ENCODE results near the gene HTRA2.

HTRA2 gene

DNA sequence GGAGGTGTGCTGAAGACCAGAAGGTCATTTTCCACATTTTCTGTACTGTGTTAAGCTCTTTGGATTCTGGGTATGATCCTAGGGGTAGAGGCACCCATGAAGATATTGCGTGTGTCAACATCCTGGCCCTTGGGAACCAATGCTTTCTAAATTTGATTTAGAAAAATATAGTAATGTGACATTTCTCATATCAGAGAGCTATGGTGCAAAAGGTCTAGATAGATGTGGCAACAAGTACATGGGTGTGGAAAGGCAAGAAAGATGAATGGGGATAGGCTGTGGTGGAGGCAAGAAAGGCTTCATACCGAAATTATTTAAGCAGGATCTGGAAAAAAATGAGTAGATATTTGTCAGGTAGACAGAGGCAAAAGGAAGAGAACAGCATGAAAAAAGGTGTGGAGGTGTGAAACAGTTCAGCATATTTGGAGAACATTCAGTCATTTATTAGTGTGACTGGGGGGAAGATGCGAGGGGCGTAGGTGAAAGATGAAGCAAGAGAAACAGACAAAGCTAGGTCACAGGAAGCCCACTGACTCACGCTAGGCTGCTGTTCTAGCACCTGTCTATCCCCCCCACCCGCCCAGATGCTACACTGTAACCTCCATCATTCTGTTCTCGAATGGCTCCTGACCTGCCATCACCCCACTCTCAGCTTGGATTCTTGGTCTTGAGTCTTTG, 36.5 kb downstream of the HTRA2 start:
- FAIRE-seq, result no peak

DNA sequence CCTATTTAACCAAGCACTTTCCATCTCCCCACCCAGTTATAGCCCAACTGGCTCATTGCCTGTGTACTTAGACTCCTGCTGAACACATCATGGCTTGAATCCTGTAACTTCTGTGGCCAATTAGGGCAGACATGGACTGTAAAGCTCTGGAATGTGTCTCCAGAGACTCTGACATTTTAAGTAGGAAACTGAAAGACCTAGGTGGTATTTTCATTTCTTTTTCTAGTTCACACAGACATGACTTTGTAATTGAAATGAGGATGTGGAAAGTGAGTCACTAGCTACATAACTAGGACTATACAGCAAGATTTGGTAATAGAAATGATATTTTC, 37.0 kb downstream of the HTRA2 start:
- no peak for FAIRE-seq

DNA sequence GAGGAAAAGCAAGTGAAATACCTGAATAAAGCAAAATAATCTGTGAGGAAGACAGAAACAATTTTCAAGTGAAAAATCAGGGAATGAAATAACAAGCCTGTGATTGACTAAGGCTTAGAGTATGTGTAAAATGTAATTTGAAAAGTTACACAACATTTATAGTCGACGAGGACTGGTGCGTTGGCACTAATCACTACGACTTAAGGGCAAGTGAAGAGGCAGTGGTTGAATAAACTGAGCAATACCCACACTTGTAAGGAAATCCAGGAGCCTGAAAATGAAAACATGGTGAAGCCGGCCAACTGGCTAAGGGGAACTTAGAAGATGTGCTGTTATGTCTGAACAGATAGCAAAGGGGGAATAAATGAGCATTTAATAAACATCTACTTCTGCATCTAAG, 38.1 kb downstream of the HTRA2 start:
- no peak for FAIRE-seq

DNA sequence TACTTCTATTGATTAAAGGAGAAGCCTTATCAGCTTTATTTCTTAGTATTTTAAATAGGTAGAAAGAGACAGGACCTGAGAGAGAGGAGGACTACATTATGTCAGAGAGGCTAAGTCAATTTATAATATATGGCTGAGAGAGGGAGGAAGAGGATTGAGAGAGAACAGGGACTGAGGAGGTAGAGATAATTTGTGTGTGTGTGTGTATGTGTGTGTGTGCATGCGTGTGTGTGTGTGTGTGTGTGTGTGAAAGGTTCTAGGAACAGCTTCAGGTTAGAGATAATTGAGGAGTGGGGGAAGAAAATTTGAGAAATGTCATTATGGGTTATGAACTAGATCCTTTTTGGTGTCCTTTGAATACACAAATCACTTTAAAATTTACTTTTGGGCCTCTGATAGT, 40.0 kb downstream of the HTRA2 start:
- FAIRE-seq, result no peak

DNA sequence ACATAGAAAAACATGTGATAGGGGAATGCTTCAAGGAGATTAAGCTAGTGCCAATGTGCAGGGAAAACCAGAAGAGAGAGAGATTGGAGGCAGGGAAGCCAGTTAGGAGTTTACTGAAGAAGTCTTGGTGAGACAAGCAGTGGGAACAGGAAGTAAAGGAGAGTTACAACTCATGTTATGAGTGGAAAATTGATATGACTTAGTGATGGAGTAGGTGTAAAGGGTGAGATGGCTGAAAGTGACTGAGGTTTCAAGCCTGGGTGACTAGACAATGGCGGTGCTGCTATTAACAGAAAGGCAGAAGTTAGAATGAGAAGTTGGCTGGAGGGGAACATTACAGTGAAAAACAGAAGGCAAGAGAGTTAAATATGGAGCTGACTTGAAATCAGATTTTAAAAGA, 41.3 kb downstream of the HTRA2 start:
- FAIRE-seq, result no peak

DNA sequence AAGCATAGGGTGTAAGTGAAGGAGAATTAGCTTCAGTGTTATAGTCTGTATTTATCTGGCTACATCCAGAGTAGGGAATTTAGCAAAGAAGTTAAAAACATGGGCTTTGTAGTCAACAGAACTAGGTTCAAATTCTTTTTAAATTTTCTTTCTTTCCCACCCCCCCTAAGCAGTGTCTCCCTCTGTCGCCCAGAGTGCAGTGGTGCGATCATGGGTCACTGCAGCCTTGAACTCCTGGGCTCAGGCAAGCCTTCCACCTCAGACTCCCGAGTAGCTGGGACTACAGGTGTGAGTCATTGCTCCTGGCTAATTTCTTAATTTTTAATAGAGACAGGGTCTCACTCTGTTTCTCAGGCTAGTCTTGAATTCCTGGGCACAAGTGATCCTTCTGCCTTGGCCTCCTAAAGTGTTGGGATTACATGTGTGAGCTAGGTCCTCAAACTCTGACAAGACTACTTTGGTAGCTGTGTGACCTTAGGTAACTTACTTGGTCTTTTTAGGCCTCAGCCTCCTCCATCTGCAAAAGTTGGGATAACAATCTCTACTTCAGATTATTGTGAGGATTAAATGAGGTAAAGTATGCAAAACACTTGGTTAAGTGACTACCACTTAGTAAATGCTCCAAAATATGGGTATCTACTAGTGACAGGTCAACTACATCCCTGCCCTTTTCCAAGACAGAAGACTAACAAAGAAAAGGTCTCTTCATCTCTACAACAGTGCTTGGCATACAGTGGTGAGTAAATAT, 42.6 kb downstream of the HTRA2 start:
- FAIRE-seq, result no peak

DNA sequence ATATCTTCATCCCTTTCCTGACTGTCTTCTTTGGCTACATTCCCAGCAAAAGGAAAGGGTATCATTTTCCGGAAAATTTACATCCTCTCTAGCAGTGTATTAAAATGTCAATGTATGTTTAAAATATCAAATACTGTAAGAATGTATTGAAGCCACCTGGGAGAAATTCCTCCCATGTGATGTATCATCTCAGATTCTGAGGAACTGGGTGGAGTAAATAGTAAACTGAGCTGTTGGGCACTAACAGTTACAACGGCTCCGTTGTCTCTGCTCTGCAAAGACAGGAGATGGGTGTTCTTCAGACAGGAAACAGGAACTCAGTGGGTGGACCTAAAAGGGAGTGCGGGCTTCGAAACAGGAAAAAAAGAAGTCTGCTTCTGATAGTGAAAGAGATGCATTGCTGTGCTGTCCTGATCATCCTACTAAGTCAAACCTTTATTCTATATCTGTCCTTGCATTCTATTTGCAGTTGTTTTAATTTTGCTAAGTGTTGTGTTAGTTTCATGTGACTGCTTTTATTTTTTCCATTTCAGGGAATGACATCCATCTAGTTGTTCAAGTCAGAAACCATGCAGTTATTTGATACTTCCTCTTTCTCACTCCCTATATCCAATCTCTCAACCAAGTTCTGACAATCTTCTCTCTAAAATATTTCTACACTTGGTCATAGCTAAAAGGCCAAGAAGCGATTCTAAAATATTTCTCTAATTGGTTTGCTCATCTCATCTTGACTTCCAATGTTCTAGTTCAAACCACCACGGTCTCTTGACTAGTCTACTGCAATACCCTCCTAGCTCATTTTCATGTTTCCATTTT, 44.2 kb downstream of the HTRA2 start:
- FAIRE-seq, result no peak

DNA sequence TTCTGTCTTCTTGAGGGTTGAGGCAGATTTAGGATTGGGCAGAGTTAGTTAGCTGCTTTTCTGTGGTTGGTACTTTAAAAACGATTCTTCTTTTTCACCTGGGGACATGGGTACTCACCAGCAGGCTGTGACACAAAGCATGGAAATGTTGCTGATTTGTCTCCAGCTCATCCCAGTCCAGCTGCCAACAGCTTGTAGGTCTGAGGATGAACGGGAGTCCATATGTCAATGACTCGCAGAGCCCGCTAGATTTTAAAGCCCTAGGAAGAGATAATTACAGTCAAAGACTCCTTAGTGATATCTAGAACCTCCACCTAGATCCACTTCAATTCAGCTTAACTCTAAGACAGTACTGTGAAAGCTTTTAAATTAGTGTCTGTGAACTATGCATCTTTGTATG, 45.6 kb downstream of the HTRA2 start:
- no peak for FAIRE-seq

DNA sequence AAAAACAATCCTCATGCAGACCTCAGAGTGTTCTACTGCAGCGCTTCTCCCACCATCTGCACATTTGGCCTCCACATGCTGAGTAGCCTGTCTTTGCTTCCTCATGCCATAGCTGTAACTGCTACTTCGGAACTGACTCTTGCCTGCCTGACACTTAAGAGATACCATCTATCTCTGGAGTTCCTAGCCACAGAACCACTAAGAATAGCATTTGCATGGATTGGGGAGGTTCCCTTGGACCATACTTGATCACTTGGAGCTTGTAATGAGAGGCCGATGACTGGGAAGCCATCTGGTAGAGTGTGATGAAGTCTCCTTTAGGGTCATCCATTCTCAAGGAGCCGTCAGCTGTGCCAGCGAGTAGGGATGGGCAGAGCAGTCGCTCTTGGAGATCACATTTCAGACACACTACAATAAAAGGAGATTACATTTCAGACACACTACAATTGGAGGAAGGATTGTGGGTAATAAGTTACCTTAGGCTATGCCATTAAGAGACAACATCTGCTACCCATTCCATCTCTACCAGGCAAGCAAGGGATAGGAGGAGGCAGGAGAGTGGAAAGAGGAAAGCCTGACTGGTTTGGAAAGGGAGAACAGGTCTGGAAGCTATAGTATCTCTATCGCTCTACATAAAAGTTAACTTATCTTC, 46.6 kb downstream of the HTRA2 start:
- FAIRE-seq, result no peak

DNA sequence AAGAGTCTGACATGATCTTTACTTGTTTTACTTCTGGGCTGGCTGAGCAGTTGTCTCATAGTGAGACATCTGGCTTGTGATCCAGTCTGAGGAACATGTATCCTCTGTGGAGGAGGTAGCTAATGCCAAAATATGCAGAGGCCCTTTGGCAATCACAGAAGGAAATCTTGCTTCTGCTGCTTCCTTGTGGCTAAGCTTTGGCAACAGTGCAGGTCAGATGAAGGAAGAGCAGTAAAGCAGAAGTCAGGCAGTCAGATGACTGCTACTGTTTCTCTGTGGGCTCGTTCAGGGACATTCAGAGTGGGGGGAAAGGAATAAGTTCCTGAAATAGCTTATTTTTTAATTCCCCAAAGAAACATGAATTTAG, 47.1 kb downstream of the HTRA2 start:
- FAIRE-seq, result no peak

DNA sequence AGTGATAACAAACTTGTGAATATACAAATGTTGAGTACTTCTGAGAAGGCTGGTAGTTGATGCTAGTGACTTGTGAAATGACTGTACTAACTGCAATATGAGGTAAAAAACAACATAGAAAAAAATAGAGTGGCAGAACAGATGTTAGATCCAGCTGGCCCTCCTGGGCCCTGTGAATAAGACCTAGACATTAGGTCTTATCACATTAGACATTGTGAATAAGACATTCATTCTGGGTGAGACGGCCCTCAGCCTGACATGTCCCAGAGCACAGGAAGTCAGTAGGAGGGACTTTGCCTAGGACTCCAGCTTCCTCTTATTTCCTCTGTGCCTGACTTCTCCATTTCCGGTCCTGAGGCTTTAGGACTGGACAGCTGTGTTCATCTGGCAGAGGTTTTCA, 47.7 kb downstream of the HTRA2 start:
- FAIRE-seq, result no peak

DNA sequence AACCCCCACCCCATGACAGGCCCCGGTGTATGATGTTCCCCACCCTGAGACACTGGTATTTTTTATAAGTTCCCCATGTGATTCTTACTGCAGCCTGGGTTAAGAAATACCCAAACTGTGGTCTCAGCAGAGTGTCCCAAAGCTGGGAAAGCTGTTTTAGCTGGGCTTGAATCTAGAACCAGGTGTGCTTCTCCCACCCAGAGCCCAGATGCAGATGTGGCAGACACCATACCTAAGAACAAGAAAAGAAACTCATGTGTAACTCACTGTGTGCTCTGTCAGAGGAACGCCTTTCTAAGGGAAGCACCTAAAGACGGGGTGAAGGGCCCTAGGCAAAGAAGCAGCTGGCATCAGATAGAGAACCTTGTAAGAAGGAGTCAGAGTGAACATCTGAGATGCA, 48.7 kb downstream of the HTRA2 start:
- FAIRE-seq, result no peak

DNA sequence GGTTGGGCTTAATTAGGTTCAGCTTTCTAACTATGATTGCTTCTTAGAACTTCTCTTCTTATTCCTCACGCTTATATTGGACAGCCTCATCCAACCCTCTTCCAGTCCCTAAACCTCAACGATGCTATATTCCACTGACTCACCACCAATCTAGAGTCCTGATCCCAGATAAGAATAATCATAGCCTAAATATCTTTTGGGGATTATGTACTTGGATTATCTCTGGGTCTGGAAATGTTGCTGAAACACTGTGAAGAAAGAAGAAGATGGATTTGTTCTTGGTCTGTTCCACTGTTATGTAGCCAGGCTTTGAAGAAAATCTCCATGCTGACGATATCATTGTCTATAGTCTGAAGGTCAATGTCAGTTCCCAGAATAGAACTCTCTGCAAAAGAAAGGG, 51.7 kb downstream of the HTRA2 start:
- no peak for FAIRE-seq

DNA sequence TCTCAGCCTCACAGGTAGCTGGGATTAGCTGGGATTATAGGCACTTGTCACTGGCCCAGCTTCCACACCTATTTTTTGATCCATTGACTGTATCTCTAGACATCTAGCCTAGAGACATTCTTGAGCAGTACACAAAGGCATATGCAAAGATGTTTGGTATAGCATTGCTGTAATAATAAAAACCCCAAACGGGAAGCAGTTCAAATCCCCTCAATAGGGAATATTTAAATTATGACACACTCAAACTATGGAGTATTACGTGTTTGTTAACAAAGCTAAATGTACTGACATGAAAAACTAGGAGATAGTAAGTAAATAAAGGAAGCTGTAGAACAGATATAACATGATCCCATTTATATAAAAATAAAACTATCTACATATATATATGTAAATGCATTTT, 52.5 kb downstream of the HTRA2 start:
- FAIRE-seq, result no peak

Measured in TTC549 (cell line).